HG03025 (cell line): ENCODE measurements around the gene ALAS1.

Source experiments
- ATAC-seq: cut with Tn5 transposase; IDR thresholded peaks from one replicate; pipeline ENCODE4 v1.9.1; 2021; ENCODE audit warnings: mild to moderate bottlenecking, moderate library complexity; ENCODE audit not compliant: unreplicated experiment, low FRiP score

Gene ALAS1

DNA sequence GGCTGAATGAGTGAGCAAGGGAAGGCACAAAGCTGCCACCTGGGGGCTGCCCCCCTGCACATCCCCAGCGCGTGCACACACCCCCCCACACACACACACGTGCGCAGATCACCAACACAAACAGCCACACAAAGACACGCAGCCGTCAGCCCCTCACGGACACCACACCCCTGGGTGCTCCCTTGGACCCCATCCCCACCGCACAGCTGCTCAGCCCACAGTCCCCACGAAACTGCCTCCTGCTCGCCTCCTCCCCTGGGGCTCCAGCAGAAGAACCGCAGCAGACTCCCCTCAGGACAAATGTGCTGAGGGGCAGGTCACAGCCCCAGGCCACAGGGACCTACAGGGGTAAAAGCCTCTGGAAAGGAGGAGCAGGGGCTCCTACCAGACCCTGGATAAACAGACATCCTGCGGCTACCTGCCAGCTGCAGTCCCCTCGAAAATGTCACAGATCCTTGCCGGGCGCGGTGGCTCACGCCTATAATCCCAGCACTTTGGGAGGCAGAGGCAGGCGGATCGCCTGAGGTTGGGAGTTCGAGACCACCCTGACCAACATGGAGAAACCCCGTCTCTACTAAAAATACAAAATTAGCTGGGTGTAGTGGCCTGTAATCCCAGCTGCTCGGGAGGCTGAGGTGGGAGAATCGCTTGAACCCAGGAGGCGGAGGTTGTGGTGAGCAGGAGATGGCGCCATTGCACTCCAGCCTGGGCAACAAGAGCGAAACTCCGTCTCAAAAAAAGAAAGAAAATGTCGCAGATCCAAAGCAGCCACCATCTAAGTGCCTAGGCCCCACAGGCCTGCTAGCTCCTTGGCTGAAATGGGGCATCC is 34.5 kb downstream of the ALAS1 start:
- ATAC-seq = no peak

GRCh38 chr3:52233108-52233591 is 35.2 kb downstream of the ALAS1 start:
- ATAC-seq = no peak

GRCh38 chr3:52233968-52234367 is 36.0 kb downstream of the ALAS1 start:
- ATAC-seq = no peak

GRCh38 chr3:52234516-52235447 is 36.8 kb downstream of the ALAS1 start:
- no peak for ATAC-seq

DNA sequence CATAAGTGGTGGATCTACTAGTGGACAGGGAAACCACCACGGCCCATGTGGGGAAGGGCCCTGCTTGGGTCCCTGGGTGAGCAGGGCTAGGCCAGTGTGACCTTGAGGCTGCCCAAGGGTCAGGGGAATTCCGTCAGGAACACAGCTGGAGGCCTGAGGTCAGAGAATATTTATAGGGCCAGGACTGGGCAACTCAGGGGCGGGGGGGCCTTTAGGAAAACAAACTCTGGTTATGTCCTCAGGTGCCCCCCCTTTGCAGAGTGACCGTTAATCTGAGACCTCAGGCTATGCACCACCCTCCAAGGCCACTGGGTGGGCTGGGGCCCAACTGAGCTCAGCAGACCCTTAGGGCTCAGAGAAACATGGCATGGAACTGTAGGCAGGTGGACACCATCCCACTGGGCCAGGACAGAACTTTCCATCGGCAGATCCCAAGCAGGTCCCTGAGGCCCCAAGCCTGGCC is 38.5 kb downstream of the ALAS1 start:
- no peak for ATAC-seq

DNA sequence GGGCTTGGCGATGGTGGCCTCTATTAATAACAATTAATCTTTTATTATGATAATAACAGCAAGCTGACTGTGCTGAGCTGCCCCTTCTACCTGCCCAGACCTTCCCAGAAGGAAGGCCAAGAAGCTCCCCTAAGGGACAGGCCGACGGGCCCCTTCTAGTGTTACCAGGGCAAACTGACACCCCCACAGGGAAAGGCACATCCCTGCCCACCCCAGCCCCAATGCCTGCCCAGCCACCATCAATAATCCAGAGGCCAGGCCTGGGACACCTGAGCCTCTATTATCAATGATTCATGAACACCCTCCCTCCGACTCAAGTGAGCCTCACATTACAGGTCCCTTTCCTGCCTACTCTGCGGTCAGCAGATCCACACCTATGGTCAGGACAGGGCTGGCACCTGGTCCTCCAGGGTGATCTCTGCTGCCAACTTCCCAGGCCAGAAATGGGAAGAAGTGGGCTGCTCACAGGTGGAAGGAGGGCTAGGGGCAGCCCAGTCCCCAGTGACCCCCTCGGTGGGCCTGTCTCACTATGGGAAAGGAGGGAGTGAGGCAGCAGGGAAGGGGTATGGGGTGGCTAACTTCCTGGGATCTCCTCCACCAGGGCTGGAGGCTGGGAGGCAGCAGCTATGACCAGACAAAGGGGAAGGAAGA is 39.2 kb downstream of the ALAS1 start:
- ATAC-seq = no peak

DNA sequence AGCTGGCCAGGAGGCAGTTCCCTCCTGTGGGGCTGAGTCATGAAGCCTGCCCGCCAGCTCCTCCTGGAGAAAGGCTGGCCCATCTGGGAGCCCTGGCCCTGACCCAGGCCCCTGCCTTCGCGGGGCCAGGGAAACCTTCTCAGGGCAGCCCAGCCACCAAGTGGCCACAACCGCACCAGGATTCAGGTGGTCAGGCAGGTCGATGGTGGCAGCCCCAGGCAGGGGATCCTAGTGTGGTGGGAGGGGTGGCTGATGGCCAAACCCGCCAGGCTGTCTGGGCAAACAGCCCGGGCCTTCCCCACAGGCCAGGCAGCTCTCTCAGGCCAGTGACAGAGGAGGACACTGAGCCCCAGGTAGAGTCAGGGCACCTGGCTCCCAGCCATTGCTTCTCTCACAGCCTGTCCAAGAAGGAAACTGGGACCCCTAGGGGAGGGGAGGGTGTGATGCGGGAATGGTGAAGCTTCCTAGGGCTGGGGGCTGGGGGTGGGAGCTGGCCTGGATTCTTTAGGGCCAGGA is 39.8 kb downstream of the ALAS1 start:
- ATAC-seq = no peak

- no peak for ATAC-seq
These were observed 40.3 kb downstream of the ALAS1 start for GRCh38 chr3:52238193-52238760.

DNA sequence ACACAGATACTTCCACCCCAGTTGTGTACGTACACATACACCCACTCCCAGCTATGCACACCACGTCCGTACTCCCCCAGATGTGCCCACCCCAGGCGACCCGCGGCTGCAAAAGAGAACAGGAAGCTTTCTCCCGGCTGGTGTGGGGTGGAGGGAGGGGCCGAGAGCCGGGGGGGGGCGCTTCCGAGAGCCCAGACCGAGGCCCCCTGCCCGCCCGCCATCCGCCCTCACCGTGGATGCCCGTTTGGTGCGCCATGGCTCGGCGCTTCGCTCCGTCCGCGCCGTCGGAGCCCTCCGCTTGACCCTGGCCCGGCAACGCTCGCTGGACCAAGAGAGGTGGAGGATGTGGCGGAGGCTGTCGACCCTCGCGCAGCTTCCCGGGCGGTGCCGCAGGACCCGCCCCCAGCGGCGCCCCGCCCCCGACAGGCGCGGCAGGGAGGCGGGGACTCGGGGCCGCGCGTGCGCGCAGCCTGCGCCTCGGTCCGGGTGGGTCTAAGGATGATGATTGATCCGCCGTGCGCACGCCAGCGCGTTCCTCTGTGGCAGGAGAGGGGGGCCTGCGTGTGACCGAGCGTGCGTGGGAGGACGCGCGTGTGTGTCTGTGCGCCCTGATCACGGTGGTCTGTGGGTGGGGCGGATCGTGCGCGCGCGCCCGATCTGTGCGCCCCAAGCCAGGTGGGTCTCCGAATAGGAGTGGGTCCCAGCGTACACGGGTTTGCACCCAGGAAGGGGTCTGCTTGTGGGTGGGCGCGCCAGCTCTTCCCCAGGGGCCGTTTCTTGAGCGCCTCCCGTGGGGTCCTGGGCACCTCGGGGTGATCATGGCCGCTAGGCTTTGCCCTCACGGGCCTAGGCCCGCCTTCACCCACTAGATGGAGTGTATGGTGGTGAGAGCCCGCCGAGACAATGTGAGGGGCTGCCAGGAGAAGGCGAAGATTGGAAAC is 41.1 kb downstream of the ALAS1 start, which contains the start of gene TWF2:
Gene TWF2 (minus strand): TSS at position 398 of the 941 bp plus-strand sequence. CDS start 142 bp downstream, at position 256.
- peak; percentile 53 for ATAC-seq

GRCh38 chr3:52240059-52240885 is 42.3 kb downstream of the ALAS1 start:
- ATAC-seq = no peak

GRCh38 chr3:52240886-52241370 is 43.0 kb downstream of the ALAS1 start:
- ATAC-seq = no peak

- no peak for ATAC-seq
These were observed 44.1 kb downstream of the ALAS1 start for GRCh38 chr3:52242039-52242438.

DNA sequence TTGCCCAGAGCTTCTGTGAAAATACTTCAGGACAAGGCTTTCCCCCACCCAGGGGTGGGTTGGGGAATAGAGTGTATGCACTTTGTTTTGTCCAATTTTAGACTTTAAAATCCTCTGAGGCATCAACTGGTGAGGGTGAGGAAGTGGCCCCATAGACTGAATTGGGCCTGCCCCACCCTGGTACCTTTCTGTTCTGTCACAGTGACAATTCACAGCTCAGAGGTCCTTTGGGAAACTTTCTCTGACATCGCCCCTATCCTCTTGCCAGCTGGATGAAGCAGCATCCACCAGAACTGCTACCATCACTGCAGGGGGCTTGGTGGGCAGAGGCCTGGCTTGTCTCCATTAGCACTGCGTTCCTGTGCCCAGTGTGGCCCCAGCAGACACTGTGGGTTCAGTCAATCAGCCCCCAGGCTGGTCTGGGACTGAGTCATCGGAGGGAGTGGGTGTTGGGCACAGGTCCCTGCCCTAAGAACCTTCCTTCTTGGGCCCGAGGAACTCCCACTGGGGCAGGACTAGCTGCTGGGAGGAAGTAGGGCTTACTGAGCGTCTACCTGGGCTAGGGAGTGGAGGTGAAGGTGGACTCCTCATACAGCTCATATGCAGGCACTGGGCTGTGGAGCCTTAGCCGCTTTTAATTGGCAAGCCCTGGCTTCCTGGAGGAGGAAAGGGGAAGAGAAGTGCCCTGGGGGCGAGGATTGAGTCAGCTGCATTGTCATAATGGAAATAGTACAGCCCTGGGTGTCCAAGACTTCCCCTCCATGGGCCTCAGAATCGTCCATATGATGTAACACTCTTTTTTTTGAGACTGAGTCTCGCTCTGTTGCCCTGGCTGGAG is 46.0 kb downstream of the ALAS1 start:
- ATAC-seq = no peak

GRCh38 chr3:52245322-52246263 is 47.6 kb downstream of the ALAS1 start, which contains the start of gene PPM1M:
PPM1M (plus strand) TSS chr3:52245759; CDS start chr3:52245825, 66 bp downstream.
- no peak for ATAC-seq

DNA sequence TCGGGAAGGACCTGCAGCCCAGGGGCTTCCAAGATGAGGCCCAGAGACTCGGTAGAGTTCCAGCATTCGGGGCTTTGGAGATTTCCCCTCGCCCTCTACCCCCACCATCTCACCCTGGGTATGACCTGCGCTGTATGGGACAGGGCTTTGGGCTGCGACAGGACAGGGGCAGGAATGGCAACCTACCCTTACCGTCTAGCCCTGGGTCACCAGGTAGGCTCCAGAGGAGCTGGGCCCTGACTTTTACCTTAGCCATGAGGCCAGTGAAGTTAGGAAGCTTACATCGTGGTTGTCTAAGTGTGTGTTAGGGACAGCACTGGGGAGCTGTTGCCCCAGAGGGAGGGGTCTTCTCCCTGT is 48.3 kb downstream of the ALAS1 start:
- no peak for ATAC-seq
